HK-2 (cell line): ENCODE data around the gene VKORC1L1.
"Not testable (repeated sequence)": the region's sequence is repeated elsewhere in the genome, so short reads cannot be mapped to it uniquely, and the experiment has no call there.

Source experiments
- DNase-seq: peaks from one replicate; pipeline ENCODE4 v3.0.0-alpha.2; 2018; ENCODE audit not compliant: unreplicated experiment

VKORC1L1 gene

GRCh38 chr7:65937296-65937695 lies 64.4 kb downstream of the VKORC1L1 start:
- no peak for DNase-seq

DNA sequence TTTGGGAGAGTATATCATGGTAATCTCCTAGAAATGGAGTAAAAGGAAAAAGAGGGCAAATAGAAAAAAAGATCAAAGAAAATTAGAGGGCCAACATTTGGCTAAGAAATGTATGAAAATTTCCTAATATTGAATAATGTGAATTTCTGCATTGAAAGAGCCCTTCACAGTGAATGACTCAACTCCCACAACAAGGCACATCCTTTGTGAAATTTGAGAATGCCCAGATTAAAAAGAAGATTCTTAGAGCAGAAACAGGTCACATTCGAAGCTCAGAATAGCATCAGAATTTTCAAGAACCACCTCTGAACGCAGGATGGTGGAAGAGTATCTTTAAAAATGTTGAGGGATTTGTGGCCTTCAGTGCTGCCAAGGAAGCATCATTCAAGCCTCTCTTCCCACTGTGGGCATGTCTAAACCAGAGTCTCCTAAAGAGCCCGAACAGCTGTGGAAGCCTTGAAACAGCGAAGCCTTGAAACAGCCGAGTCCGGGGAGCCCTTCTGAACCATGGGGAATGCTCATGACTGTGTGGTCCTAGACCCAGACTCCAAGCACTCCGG lies 65.5 kb downstream of the VKORC1L1 start:
- no peak for DNase-seq

DNA sequence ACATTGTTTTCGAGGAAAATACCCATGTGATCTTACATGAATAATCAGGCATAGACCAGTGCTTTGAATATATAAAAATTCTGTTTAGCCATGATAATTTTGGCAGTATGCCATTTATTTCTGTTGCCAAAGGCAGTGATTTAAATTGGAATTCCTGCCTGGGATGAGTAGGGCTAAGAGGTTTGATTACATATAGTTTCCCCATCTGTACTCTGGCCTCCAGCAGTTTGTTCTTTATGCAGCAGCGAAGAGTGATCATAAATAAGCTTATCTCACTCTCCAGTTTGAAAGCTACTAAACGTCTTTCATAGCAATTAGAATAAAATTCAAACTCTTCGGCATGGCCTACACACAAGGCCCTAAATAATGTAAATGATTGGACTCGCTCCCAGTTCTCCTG lies 72.9 kb downstream of the VKORC1L1 start:
- not testable (repeated sequence) for DNase-seq

GRCh38 chr7:65946904-65947303 lies 74.0 kb downstream of the VKORC1L1 start:
- no peak for DNase-seq

DNA sequence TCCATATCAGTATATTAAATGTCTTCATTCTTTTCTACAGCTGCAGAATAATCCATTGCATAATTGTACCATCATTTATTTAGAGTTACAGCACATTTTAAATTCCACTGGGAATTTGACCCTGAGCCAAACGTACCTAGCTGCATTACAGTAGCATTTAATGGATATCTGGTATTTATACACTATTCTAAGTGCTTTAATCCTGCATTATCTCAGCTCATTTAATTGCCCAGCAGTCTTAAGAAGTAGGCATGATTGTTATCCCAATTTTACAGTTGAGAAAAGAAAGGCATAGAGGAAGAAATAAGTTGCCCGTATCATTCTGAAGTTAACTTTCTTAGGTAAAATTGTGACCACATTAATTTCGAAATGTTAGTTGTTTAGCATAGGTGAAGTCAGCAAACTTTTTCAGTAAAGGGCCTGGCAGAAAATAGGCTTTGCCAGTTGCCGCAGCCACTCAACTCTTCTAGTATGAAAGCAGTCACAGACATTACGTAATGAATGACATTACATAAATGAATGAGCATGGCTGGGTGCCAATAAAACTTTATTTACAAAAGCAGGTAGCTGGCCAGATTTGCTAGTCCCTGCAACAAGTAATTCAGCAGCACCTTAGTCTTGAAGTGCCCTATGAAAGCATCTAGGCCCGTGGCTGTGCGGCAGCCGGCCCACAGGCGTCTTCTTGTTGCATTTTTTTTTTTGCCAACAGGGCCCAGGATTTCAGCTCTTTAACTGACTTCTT lies 79.1 kb downstream of the VKORC1L1 start:
- no peak for DNase-seq

DNA sequence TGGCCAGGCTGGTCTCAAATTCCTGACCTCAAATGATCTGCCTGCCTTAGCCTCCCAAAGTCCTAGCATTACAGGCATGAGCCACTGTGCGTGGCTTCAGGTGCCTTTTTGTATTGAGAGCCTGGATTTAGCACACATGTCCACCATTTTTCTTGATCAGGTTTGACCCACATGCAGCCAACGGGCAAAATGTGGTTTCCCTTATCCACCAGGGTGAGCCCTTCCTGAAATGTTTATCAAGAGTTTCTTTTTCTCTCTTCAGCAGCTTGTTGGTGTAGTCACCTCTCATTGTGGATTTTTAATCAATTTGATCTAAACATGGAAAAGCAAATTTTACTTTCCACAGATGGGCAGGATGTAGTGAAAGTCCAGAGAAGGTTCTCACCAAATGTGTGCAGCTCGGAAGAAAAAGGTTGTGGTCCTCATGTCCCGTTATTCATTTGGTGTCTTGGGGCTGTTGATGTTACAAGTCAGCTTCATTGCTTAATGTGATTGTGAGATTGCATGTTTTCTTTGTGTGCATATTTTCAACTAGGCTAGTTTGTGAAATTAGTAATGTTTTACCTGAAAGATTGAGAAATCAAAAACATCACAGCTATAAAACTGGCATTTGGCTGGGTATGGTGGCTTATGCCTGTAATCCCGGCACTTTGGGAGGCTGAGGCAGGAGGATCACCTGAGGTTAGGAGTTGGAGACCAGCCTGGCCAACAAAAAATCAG lies 80.3 kb downstream of the VKORC1L1 start:
- DNase-seq = no peak

GRCh38 chr7:65953890-65954450 lies 81.1 kb downstream of the VKORC1L1 start:
- DNase-seq = no peak

DNA sequence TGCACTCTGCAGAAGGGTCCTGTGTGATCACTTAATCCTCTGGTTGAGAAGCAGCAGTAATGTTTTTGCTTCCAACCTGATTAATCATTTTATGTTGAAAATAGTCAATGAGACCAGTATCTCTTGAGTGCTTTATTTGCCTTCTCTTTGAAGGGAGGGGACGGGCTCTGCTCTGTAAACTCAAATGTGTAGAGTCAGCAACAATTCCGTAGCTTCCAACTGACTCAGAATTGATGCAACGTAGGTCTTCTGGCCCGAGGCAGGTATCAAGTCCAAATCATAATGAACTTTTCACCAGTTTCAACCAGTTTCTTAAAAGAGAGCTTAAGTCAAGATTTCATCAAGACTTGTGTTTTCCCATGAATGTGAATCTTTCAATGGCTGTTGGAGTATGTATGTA lies 82.8 kb downstream of the VKORC1L1 start:
- no peak for DNase-seq

GRCh38 chr7:65960351-65961074 lies 87.6 kb downstream of the VKORC1L1 start:
- no peak for DNase-seq

- DNase-seq = no peak
Measured at GRCh38 chr7:65962033-65962432, 89.2 kb downstream of the VKORC1L1 start.

GRCh38 chr7:65964671-65965070 lies 91.8 kb downstream of the VKORC1L1 start:
- DNase-seq = not testable (repeated sequence)

- no peak for DNase-seq
Measured at GRCh38 chr7:65966146-65966545, 93.3 kb downstream of the VKORC1L1 start.

GRCh38 chr7:65967361-65968155 lies 94.7 kb downstream of the VKORC1L1 start:
- no peak for DNase-seq

GRCh38 chr7:65968256-65969185 lies 95.6 kb downstream of the VKORC1L1 start:
- no peak for DNase-seq

GRCh38 chr7:65971021-65971420 lies 98.1 kb downstream of the VKORC1L1 start:
- no peak for DNase-seq

- no peak for DNase-seq
Measured at GRCh38 chr7:65972976-65973375, 100.1 kb downstream of the VKORC1L1 start.

GRCh38 chr7:65974191-65974801 lies 101.4 kb downstream of the VKORC1L1 start:
- no peak for DNase-seq

GRCh38 chr7:65974876-65975275 lies 102.0 kb downstream of the VKORC1L1 start:
- DNase-seq = no peak

DNA sequence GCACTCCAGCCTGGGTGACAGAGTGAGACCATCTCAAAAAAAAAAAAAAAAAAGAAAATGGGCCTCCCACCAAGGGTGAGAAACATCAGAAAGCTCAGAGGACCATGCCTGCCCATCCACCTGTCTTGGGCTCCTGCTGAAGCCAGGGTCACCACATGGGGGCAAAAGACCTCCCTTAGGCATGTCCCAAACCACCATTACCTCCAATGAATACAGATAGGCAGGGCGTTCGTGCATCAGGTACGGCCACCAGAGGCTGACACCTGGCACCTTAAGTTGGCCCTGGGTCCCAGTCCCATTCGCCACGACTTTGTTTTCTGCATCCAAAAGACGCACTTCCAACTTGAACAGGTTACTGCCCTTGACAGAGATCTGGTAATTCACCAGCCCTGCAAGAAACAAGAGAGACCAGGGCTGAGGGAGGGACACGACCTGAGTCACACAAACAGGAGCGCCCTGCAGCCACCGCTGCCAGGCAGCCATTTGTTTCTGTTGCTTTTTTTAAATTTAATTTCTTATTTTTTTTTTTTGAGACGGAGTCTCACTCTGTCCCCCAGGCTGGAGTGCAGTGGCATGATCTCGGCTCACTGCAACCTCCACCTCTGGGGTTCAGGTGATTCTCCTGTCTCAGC lies 103.1 kb downstream of the VKORC1L1 start:
- no peak for DNase-seq
